Measurements from ENCODE around the gene MCC. TPM values are rescaled to one million over a fixed set of nuclear protein-coding genes. Genes with fewer than 3 reads are reported as not detected.

MCC gene
- polyA plus RNA-seq, 1 donor (not counting 4 experiments of a cell fraction or from before 2014, with no cell fraction given) = 24.6 TPM

DNA sequence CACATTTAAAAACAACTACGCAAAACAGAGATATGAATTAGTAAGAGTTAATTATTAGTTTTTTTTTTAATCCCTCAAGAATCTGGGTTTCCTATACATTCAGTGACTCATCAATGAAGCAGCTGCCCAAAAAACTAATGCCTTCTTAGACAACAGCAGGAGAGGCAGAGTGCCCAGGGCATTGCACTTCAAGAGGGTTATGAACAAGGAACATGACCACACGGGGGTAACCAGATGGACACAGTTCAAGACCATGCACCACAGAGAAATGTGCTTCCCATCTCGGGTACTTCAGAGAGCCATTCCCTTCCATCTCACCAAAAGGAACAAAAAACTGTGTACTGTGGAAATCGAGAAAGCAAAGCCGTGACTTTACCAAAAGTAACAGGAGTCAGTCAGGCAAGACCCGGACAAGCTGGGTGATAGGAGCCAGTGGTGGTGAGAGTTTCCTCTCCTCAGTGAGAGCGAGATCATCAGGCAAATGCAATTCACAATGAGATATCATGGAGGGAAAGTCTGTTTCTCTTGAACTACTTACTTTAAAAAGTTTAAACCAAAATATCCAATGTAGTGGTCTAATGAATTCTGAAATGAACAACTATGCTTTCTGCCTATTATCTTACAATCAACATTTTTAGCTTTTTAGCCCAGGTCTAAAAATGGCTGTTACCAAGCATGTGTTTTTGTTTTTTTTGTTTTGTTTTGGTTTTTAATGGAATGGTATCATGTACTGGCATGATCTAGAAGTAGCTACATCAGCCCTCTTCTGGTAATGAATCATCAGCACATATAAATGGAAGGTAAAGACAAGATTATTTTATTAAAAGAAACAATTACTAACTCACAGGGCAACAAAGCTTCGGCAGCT, 245.5 kb downstream of the MCC start:
- Histone ChIP-seq H3K4me2 (ENCODE audit: control insufficient read depth, extremely low read depth, insufficient read depth, low read depth, low read length) (peak overlapping the region; percentile 86), H3K79me2 (ENCODE audit: control insufficient read depth, insufficient read depth, low read length) (peaks cover 73% of the 10 kb centered on the region), H3K9me3 (ENCODE audit: control insufficient read depth, low read depth, low read length) (no peaks in the 10 kb centered on the region), H3K36me3 (ENCODE audit: control insufficient read depth in 2 of 2, extremely low read depth in 1 of 2, insufficient read depth in 2 of 2, low read length in 2 of 2) (no peaks in the 10 kb centered on the region), H3K9ac (ENCODE audit: control insufficient read depth, extremely low read depth, insufficient read depth, low read length) (peak overlapping the region; percentile 64), H4K20me1 (ENCODE audit: control insufficient read depth, extremely low read depth, insufficient read depth, low read length) (no peaks in the 10 kb centered on the region), H3K27ac (ENCODE audit: control insufficient read depth, insufficient read depth, low read length) (peak overlapping the region; percentile 87), H3K4me3 (ENCODE audit: control insufficient read depth in 2 of 3, extremely low read depth in 1 of 3, insufficient read depth in 2 of 3, low read depth in 1 of 3, low read length in 3 of 3) (peak overlapping the region in 1 of 3 experiments; percentile 28), H2AFZ (ENCODE audit: control insufficient read depth, low read length) (peak overlapping the region; percentile 14), H3K4me1 (ENCODE audit: control insufficient read depth, extremely low read depth, insufficient read depth, low read length) (peaks cover 40% of the 10 kb centered on the region), H3K9me1 (ENCODE audit: control insufficient read depth, extremely low read depth, insufficient read depth, low read length) (no peaks in the 10 kb centered on the region), H3K27me3 (ENCODE audit: control insufficient read depth, extremely low read depth, insufficient read depth, low read length) (no peaks in the 10 kb centered on the region)
- TF ChIP-seq, protein P1, sequence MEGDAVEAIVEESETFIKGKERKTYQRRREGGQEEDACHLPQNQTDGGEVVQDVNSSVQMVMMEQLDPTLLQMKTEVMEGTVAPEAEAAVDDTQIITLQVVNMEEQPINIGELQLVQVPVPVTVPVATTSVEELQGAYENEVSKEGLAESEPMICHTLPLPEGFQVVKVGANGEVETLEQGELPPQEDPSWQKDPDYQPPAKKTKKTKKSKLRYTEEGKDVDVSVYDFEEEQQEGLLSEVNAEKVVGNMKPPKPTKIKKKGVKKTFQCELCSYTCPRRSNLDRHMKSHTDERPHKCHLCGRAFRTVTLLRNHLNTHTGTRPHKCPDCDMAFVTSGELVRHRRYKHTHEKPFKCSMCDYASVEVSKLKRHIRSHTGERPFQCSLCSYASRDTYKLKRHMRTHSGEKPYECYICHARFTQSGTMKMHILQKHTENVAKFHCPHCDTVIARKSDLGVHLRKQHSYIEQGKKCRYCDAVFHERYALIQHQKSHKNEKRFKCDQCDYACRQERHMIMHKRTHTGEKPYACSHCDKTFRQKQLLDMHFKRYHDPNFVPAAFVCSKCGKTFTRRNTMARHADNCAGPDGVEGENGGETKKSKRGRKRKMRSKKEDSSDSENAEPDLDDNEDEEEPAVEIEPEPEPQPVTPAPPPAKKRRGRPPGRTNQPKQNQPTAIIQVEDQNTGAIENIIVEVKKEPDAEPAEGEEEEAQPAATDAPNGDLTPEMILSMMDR (optimal IDR thresholded peaks at IDR 0.05 in 1 of 3, IDR thresholded peaks at IDR 0.05 in 1 of 3, conservative IDR thresholded peaks at IDR 0.05 in 1 of 3; ENCODE audit: extremely low read depth in 1 of 3, insufficient read depth in 2 of 3, low read length in 3 of 3) = no peak
- TF ChIP-seq EZH2 (IDR thresholded peaks at IDR 0.05; ENCODE audit: low read length) = no peak
- DNase-seq (ENCODE audit: low read depth, low spot score) (peak; percentile 82), FAIRE-seq (peak; percentile 97)
- dilution Hi-C loops (cut with MboI; ENCODE audit: extremely low pct_ligation_motif_present, low sequenced_read_pairs) = no loop called here

DNA sequence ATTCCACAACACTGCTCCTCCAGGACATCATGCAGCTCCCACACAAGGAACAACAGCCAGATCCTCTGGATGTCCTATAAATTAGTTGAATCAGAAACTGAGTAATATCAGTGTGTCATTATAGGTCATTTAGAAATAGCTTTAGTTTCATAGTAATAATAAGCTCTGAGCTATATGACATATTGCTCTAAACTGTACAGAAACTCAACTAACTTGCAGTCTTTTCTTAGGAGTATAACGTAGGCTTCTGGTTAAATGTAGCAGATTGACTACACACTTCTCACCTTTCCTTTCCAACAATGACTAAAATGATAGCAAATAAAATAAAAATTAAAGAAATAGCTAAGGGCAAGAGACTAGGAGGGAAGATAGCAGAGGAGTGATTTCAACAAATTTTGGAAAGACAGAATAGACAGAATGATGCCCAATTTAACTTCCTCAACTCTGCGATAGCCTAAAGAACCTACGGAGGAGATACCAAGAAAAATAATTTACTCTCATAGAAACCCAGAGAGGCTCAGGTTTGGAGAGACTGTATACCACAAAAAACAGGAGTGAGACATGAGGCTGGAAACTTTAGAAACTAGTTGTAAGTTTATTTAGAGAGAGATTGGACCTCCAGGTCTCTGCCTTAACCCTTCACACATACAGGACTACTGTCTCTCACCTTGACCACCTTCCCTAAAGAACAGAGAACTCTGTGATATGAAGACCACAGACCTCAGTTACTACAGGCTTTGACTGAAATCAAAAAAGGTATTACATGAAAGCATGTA, 247.1 kb downstream of the MCC start:
- H3K9me1 ChIP-seq (ENCODE audit: control insufficient read depth, extremely low read depth, insufficient read depth, low read length) = no peaks in the 10 kb centered on the region
- no peak overlapping the region for H3K4me2 ChIP-seq (ENCODE audit: control insufficient read depth, extremely low read depth, insufficient read depth, low read depth, low read length)
- no peaks in the 10 kb centered on the region for H3K27me3 ChIP-seq (ENCODE audit: control insufficient read depth, extremely low read depth, insufficient read depth, low read length)
- no peak overlapping the region for H3K4me3 ChIP-seq (ENCODE audit: control insufficient read depth in 2 of 3, extremely low read depth in 1 of 3, insufficient read depth in 2 of 3, low read depth in 1 of 3, low read length in 3 of 3)
- no peaks in the 10 kb centered on the region for H3K9me3 ChIP-seq (ENCODE audit: control insufficient read depth, low read depth, low read length)
- dilution Hi-C loops (cut with MboI; ENCODE audit: extremely low pct_ligation_motif_present, low sequenced_read_pairs) = no loop called here
- H3K4me1 ChIP-seq (ENCODE audit: control insufficient read depth, extremely low read depth, insufficient read depth, low read length) = peaks cover 48% of the 10 kb centered on the region
- FAIRE-seq (no peak), DNase-seq (ENCODE audit: low read depth, low spot score) (no peak)
- no peak for TF ChIP-seq EZH2 (IDR thresholded peaks at IDR 0.05; ENCODE audit: low read length)
- TF ChIP-seq, protein P1 (optimal IDR thresholded peaks at IDR 0.05 in 1 of 3, IDR thresholded peaks at IDR 0.05 in 1 of 3, conservative IDR thresholded peaks at IDR 0.05 in 1 of 3; ENCODE audit: extremely low read depth in 1 of 3, insufficient read depth in 2 of 3, low read length in 3 of 3) = no peak
- no peak overlapping the region for H3K9ac ChIP-seq (ENCODE audit: control insufficient read depth, extremely low read depth, insufficient read depth, low read length)
- H2AFZ ChIP-seq (ENCODE audit: control insufficient read depth, low read length) = no peak overlapping the region
- no peak overlapping the region for H3K27ac ChIP-seq (ENCODE audit: control insufficient read depth, insufficient read depth, low read length)
- H4K20me1 ChIP-seq (ENCODE audit: control insufficient read depth, extremely low read depth, insufficient read depth, low read length) = no peaks in the 10 kb centered on the region
- H3K36me3 ChIP-seq (ENCODE audit: control insufficient read depth in 2 of 2, extremely low read depth in 1 of 2, insufficient read depth in 2 of 2, low read length in 2 of 2) = no peaks in the 10 kb centered on the region
- peaks cover 73% of the 10 kb centered on the region for H3K79me2 ChIP-seq (ENCODE audit: control insufficient read depth, insufficient read depth, low read length)
